T-cell (primary cell): Measurements from ENCODE around the gene CSGALNACT2. TPM values are rescaled to one million over a fixed set of nuclear protein-coding genes. Genes with fewer than 3 reads are reported as not detected.

Experiments used
- ATAC-seq, 4 experiments: fragments of 200-7000 bp in 3 of 4; fragments of 150-1000 bp in 1 of 4; cut with Tn5 transposase; replicated peaks in 1 of 4; 1 replicate in 3 of 4; 2 replicates in 1 of 4; pipeline ENCODE4 v1.10.0; 2021; ENCODE audit warnings: moderate library complexity in 3 of 4, mild to moderate bottlenecking in 2 of 4, moderate number of reproducible peaks in 1 of 4
- CTCF ChIA-PET, 2 donors: fragments of 300-600 bp; sonication (Branson Sonifier 250); formaldehyde crosslinking; loops; one replicate each; lab custom pipeline; 2022; ENCODE audit warnings: antibody characterized with exemption in 2 of 2; lab: Charles Lee
- POLR2A ChIA-PET, 2 donors: fragments of 300-600 bp; sonication (Branson Sonifier 250); formaldehyde crosslinking; loops; one replicate each; lab custom pipeline; 2022; ENCODE audit warnings: antibody characterized with exemption in 2 of 2; lab: Charles Lee
- DNase-seq, 35 experiments: peaks; one replicate each; pipeline versions ENCODE4 v3.0.0 to v3.0.0-alpha.2; 2013 to 2023
- H3K27ac ChIP-seq: one replicate; pipeline ENCODE4 v1.5.1; 2013; ENCODE audit warnings: low read length
- H3K27me3 ChIP-seq, 2 experiments: replicated peaks in 1 of 2; 1 replicate in 1 of 2; 2 replicates in 1 of 2; pipeline versions ENCODE4 v1.6.1 to v1.7.0; 2013; ENCODE audit warnings: low read length in 1 of 2, mixed read lengths in 1 of 2; ENCODE audit not compliant: control insufficient read depth in 2 of 2, insufficient read depth in 2 of 2; ENCODE audit errors: extremely low read depth in 1 of 2
- H3K36me3 ChIP-seq, 2 donors: 1 replicate in 1 of 2; 2 replicates in 1 of 2; pipeline versions ENCODE4 v1.6.1 to v1.7.0; 2013; ENCODE audit warnings: low read length in 1 of 2; ENCODE audit not compliant: control insufficient read depth in 2 of 2, insufficient read depth in 1 of 2; ENCODE audit errors: extremely low read depth in 1 of 2
- H3K4me1 ChIP-seq, 2 experiments: 1 replicate in 1 of 2; 2 replicates in 1 of 2; pipeline versions ENCODE4 v1.6.1 to v1.7.0; 2013; ENCODE audit warnings: low read length in 2 of 2, mixed read lengths in 1 of 2; ENCODE audit not compliant: insufficient read depth in 2 of 2, control insufficient read depth in 1 of 2; ENCODE audit errors: extremely low read depth in 1 of 2
- H3K4me3 ChIP-seq, 2 donors: 1 replicate in 1 of 2; 2 replicates in 1 of 2; pipeline versions ENCODE4 v1.5.1 to v1.7.0; 2013; ENCODE audit warnings: mild to moderate bottlenecking in 2 of 2, low read length in 1 of 2, moderate library complexity in 1 of 2; ENCODE audit not compliant: control insufficient read depth in 1 of 2; ENCODE audit errors: extremely low read depth in 1 of 2
- H3K9me3 ChIP-seq: 2 replicates; pipeline ENCODE4 v1.7.0; 2013
- H3K27ac Mint-ChIP-seq, 2 donors: one replicate each; pipeline ENCODE4 v1.8.0; 2020 to 2021; ENCODE audit warnings: mild to moderate bottlenecking in 2 of 2, mixed read lengths in 2 of 2
- H3K27me3 Mint-ChIP-seq, 2 donors: one replicate each; pipeline ENCODE4 v1.8.0; 2021 to 2022; ENCODE audit warnings: mixed read lengths in 2 of 2
- H3K36me3 Mint-ChIP-seq: one replicate; pipeline ENCODE4 v1.8.0; 2021; ENCODE audit warnings: mixed read lengths
- H3K4me1 Mint-ChIP-seq, 3 donors: one replicate each; pipeline ENCODE4 v1.8.0; 2020 to 2022; ENCODE audit warnings: mixed read lengths in 3 of 3, mild to moderate bottlenecking in 1 of 3
- H3K4me3 Mint-ChIP-seq, 3 donors: one replicate each; pipeline ENCODE4 v1.8.0; 2020 to 2022; ENCODE audit warnings: mild to moderate bottlenecking in 3 of 3, mixed read lengths in 3 of 3, moderate library complexity in 3 of 3
- H3K9me3 Mint-ChIP-seq, 3 donors: one replicate each; pipeline ENCODE4 v1.8.0; 2020 to 2022; ENCODE audit warnings: mixed read lengths in 3 of 3
- WGBS: methylation state at CpG from one replicate; pipeline ENCODE4 v1.1.5; 2013; ENCODE audit warnings: missing lambda C conversion rate; ENCODE audit not compliant: insufficient coverage; 5-methylcytosine and 5-hydroxymethylcytosine counted together
- total RNA-seq, 35 experiments: library from RNA in 6 of 35; stranded (reverse) in 6 of 35; fragments of 120-200 nt in 1 of 35; gene quantifications; one replicate each; pipeline versions ENCODE4 v1.2.1 to v1.2.4 and lab custom pipeline; 2013 to 2026

The CSGALNACT2 gene
- total RNA-seq, 5 donors from 2014 or later (not counting 1 experiment from before 2014, with no cell fraction given): 36.5 to 46.1 (median 41.9) TPM

- no peak for DNase-seq
- H3K9me3 Mint-ChIP-seq: no peaks in the 10 kb centered on the region
Observed at GRCh38 chr10:43114743-43115611, 23.3 kb upstream of the CSGALNACT2 start.

GRCh38 chr10:43115881-43116595 lies 22.2 kb upstream of the CSGALNACT2 start:
- no peaks in the 10 kb centered on the region for H3K27me3 Mint-ChIP-seq
- no peaks in the 10 kb centered on the region for H3K36me3 Mint-ChIP-seq
- H3K9me3 Mint-ChIP-seq: no peaks in the 10 kb centered on the region
- H3K27me3 ChIP-seq: no peaks in the 10 kb centered on the region
- no peak overlapping the region for H3K27ac Mint-ChIP-seq
- no peak for ATAC-seq
- CTCF ChIA-PET: no interaction called here
- WGBS: 91% methylated on average over 9 of the region's 10 CpGs
- peaks cover 9 to 14% (median 9%) of the 10 kb centered on the region in 3 donors for H3K4me1 Mint-ChIP-seq
- no peak for DNase-seq
- no peaks in the 10 kb centered on the region for H3K9me3 ChIP-seq
- no peak overlapping the region for H3K4me3 ChIP-seq
- H3K4me1 ChIP-seq: peaks cover 2 to 15% of the 10 kb centered on the region in 2 experiments
- no peak overlapping the region for H3K27ac ChIP-seq
- H3K4me3 Mint-ChIP-seq: no peak overlapping the region
- no peaks in the 10 kb centered on the region for H3K36me3 ChIP-seq
- POLR2A ChIA-PET: no interaction called here

More at GRCh38 chr10:43114743-43115611, 23.3 kb upstream of the CSGALNACT2 start:
- H3K36me3 ChIP-seq: no peaks in the 10 kb centered on the region
- Mint-ChIP-seq H3K36me3 (no peaks in the 10 kb centered on the region), H3K27ac (no peak overlapping the region), H3K4me3 (no peak overlapping the region), H3K27me3 (no peaks in the 10 kb centered on the region), H3K4me1 (peaks cover 0 to 5% (median 0%) of the 10 kb centered on the region in 3 donors)
- WGBS: 82% methylated on average over 17 of the region's 17 CpGs
- H3K9me3 ChIP-seq: no peaks in the 10 kb centered on the region
- ATAC-seq: no peak
- POLR2A ChIA-PET: interaction anchor here in 1 of 2 donors (0.6 kb wide), 1 partner anchor 18 kb away, joined by 3 read pairs; no protein-coding TSS in a partner anchor
- CTCF ChIA-PET: interaction anchor here in 1 of 2 donors (0.6 kb wide), 1 partner anchor 1270 kb away, joined by 3 read pairs; no protein-coding TSS in a partner anchor
- H3K27me3 ChIP-seq: no peaks in the 10 kb centered on the region
- H3K27ac ChIP-seq: no peak overlapping the region
- H3K4me3 ChIP-seq: no peak overlapping the region
- H3K4me1 ChIP-seq: peaks cover 0 to 5% of the 10 kb centered on the region in 2 experiments

GRCh38 chr10:43116596-43116995 lies 21.6 kb upstream of the CSGALNACT2 start:
- WGBS: 91% methylated on average over 9 of the region's 10 CpGs
- Histone ChIP-seq H3K4me1 (peaks cover 2 to 21% of the 10 kb centered on the region in 2 experiments), H3K27ac (no peak overlapping the region), H3K4me3 (no peak overlapping the region), H3K27me3 (no peaks in the 10 kb centered on the region), H3K9me3 (no peaks in the 10 kb centered on the region), H3K36me3 (no peaks in the 10 kb centered on the region)
- no peak for DNase-seq
- no peaks in the 10 kb centered on the region for H3K36me3 Mint-ChIP-seq
- no peak overlapping the region for H3K4me3 Mint-ChIP-seq
- H3K27ac Mint-ChIP-seq: no peak overlapping the region
- H3K9me3 Mint-ChIP-seq: no peaks in the 10 kb centered on the region
- no peaks in the 10 kb centered on the region for H3K27me3 Mint-ChIP-seq
- POLR2A ChIA-PET: no interaction called here
- CTCF ChIA-PET: no interaction called here
- H3K4me1 Mint-ChIP-seq: peaks cover 14 to 19% (median 15%) of the 10 kb centered on the region in 3 donors
- ATAC-seq: no peak

GRCh38 chr10:43117031-43117776 lies 21.0 kb upstream of the CSGALNACT2 start:
- no peaks in the 10 kb centered on the region for H3K27me3 Mint-ChIP-seq
- no peak overlapping the region for H3K27ac ChIP-seq
- H3K4me3 Mint-ChIP-seq: no peak overlapping the region
- H3K9me3 Mint-ChIP-seq: no peaks in the 10 kb centered on the region
- no peaks in the 10 kb centered on the region for H3K27me3 ChIP-seq
- H3K4me1 Mint-ChIP-seq: peaks cover 19 to 26% (median 21%) of the 10 kb centered on the region in 3 donors
- H3K27ac Mint-ChIP-seq: no peak overlapping the region
- ChIA-PET CTCF (no interaction called here), POLR2A (no interaction called here)
- ATAC-seq: no peak
- H3K4me3 ChIP-seq: no peak overlapping the region
- 69% methylated on average over 7 of the region's 9 CpGs for WGBS
- no peaks in the 10 kb centered on the region for H3K9me3 ChIP-seq
- no peak for DNase-seq
- peaks cover 2 to 27% of the 10 kb centered on the region in 2 experiments for H3K4me1 ChIP-seq
- no peaks in the 10 kb centered on the region for H3K36me3 ChIP-seq
- H3K36me3 Mint-ChIP-seq: no peaks in the 10 kb centered on the region

GRCh38 chr10:43117777-43118583 lies 20.3 kb upstream of the CSGALNACT2 start:
- ATAC-seq: no peak
- Mint-ChIP-seq H3K36me3 (no peaks in the 10 kb centered on the region), H3K9me3 (no peaks in the 10 kb centered on the region), H3K27ac (peak overlapping the region in 1 of 2 donors; percentile 47), H3K27me3 (no peaks in the 10 kb centered on the region), H3K4me1 (peaks cover 19 to 32% (median 21%) of the 10 kb centered on the region in 3 donors), H3K4me3 (no peak overlapping the region)
- WGBS: 88% methylated on average over 12 of the region's 18 CpGs
- Histone ChIP-seq H3K27me3 (no peaks in the 10 kb centered on the region), H3K36me3 (no peaks in the 10 kb centered on the region), H3K4me3 (no peak overlapping the region), H3K27ac (no peak overlapping the region), H3K9me3 (no peaks in the 10 kb centered on the region), H3K4me1 (peaks cover 2 to 27% of the 10 kb centered on the region in 2 experiments)
- ChIA-PET CTCF (no interaction called here), POLR2A (no interaction called here)
- no peak for DNase-seq
